ENCODE results near the gene BUD31. TPM values are rescaled to one million over a fixed set of nuclear protein-coding genes. Genes with fewer than 3 reads are reported as not detected.

Gene BUD31
- total RNA-seq, 2 donors from 2014 or later, result 96.1 to 138 TPM

DNA sequence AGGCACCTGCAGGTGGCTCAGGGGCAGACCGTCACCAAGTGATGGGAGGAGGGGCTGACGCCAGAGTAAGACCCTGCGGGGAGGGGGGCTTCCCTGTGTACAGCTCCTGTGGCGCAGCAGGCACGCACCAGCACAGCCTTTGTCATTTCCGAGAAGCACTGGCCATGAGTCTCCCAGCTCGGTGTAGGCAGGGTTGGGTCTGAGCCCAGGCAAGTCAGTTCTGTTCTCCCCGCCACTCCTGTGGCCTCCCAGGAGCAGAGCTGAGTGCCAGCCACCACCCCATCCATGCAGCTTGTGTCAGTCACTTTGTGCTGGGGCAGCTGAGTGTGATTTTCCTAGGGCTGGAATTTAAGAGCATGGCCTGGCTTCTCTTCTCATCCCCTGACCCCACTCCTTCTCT, 43.2 kb downstream of the BUD31 start:
- no peaks in the 10 kb centered on the region for H3K9me3 Mint-ChIP-seq
- no peak overlapping the region for H3K27ac Mint-ChIP-seq
- ATAC-seq (replicated peaks), result no peak
- no peaks in the 10 kb centered on the region for H3K27me3 Mint-ChIP-seq
- peaks cover 83% of the 10 kb centered on the region for H3K36me3 Mint-ChIP-seq (ENCODE audit: low read depth)
- H3K4me1 Mint-ChIP-seq, result no peaks in the 10 kb centered on the region
- no peak overlapping the region for H3K4me3 Mint-ChIP-seq

- Mint-ChIP-seq H3K27ac (no peak overlapping the region), H3K9me3 (no peaks in the 10 kb centered on the region), H3K4me3 (no peak overlapping the region), H3K36me3 (ENCODE audit: low read depth) (peaks cover 83% of the 10 kb centered on the region), H3K4me1 (no peaks in the 10 kb centered on the region), H3K27me3 (no peaks in the 10 kb centered on the region)
- ATAC-seq (replicated peaks), result no peak
Measured at GRCh38 chr7:99452541-99452940, 43.8 kb downstream of the BUD31 start.

GRCh38 chr7:99453105-99453504, 44.3 kb downstream of the BUD31 start:
- peaks cover 82% of the 10 kb centered on the region for H3K36me3 Mint-ChIP-seq (ENCODE audit: low read depth)
- H3K4me1 Mint-ChIP-seq, result no peaks in the 10 kb centered on the region
- no peak overlapping the region for H3K27ac Mint-ChIP-seq
- no peak overlapping the region for H3K4me3 Mint-ChIP-seq
- H3K27me3 Mint-ChIP-seq, result no peaks in the 10 kb centered on the region
- no peak for ATAC-seq (replicated peaks)
- H3K9me3 Mint-ChIP-seq, result no peaks in the 10 kb centered on the region

- peaks cover 11% of the 10 kb centered on the region for H3K4me1 Mint-ChIP-seq
- H3K27ac Mint-ChIP-seq, result no peak overlapping the region
- no peaks in the 10 kb centered on the region for H3K9me3 Mint-ChIP-seq
- H3K36me3 Mint-ChIP-seq (ENCODE audit: low read depth), result peaks cover 86% of the 10 kb centered on the region
- no peaks in the 10 kb centered on the region for H3K27me3 Mint-ChIP-seq
- no peak for ATAC-seq (replicated peaks)
- no peak overlapping the region for H3K4me3 Mint-ChIP-seq
Measured at GRCh38 chr7:99455874-99456273, 47.1 kb downstream of the BUD31 start.

DNA sequence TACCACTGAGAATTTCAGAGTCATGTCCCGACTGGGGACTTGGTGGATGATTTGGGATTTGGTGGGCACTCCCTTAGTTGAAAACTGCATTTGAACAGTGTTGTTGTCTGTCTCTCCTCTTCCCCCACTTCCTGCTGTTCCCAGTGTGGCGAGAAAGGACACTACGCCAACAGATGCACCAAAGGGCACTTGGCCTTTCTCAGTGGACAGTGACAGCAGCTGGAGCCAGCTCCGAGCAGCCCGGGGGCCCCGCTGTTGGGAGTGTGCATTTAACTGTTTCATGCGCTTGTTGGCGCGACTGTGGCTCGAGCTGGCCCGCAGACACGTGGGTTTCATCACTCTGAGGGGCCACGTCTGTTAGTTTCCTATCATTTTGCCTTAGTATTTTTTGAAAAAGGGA, 47.5 kb downstream of the BUD31 start:
- ATAC-seq (replicated peaks), result no peak
- Mint-ChIP-seq H3K4me3 (no peak overlapping the region), H3K4me1 (peaks cover 11% of the 10 kb centered on the region), H3K27ac (no peak overlapping the region), H3K9me3 (no peaks in the 10 kb centered on the region), H3K36me3 (ENCODE audit: low read depth) (peaks cover 83% of the 10 kb centered on the region), H3K27me3 (no peaks in the 10 kb centered on the region)

DNA sequence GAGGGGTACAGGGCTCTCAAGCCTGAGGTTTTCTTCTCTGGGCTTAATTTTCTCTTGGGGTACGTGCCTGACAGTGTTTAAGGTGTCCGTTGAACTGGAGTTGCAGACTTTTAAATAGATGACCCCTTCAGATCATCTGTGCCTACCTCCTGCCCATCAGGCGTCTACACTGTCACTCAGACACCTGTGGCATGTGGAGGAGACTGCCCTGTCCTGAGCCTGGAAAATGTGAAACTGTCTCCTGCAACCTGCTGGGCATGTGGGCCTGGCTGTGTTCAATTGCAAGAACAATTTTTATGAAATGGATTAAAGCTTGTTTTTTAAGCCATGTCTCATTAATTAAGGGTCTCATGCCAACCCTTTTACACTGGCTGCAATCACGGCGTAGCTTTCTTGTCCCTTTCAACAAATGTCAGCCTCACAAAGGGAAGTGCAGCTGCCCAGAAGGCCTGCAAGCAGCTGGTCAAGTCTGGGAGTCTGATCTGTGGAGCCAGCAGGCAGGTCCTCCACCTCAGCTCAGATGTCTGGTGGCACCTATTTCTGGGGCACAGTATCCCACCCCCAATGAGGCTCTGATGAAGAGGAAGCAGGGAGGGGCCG, 48.4 kb downstream of the BUD31 start:
- H3K9me3 Mint-ChIP-seq, result no peaks in the 10 kb centered on the region
- no peak overlapping the region for H3K4me3 Mint-ChIP-seq
- H3K36me3 Mint-ChIP-seq (ENCODE audit: low read depth), result peaks cover 86% of the 10 kb centered on the region
- no peak for ATAC-seq (replicated peaks)
- no peak overlapping the region for H3K27ac Mint-ChIP-seq
- no peaks in the 10 kb centered on the region for H3K27me3 Mint-ChIP-seq
- peaks cover 11% of the 10 kb centered on the region for H3K4me1 Mint-ChIP-seq

DNA sequence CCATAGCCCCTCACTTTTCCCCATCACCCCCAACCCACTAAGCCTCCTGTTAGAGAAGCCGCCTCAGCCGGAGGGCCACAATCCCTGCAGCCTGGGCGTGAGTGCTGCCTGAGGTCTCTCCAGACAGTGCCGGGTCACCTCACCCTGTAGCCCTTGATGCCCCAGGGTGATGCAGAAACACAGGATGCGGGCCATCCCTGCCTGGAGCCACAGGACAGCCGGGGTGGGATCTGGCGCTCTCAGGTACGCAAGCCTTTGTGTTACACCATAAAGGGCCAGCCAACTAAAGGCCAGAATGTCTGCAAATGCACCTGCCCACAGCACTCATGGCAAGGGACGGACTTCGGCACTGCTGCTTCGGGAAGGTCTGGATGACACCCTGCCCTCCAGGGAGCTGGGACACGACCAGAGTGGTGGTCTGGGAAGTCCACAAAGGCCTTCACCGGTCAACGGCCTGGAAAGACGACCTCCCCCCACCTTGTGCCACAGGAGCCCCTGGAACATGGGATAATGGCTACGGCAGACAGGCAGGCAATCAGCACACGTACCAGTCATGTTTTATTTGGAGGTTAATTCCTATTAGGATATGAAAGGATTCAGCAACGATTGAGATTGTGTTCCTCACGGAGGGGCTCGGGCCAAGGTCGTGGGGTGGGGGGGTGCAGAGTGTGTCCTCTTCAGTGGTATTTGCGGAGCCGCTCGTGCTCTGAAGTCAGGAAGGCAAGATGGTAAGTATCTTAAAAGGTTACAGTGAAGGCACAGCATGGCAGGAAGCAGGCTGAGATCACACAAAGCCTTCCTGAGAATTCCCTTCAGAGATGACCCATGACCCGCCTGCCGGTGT, 49.1 kb downstream of the BUD31 start:
- H3K4me3 Mint-ChIP-seq, result no peak overlapping the region
- H3K9me3 Mint-ChIP-seq, result no peaks in the 10 kb centered on the region
- no peak for ATAC-seq (replicated peaks)
- H3K36me3 Mint-ChIP-seq (ENCODE audit: low read depth), result peaks cover 86% of the 10 kb centered on the region
- H3K4me1 Mint-ChIP-seq, result peaks cover 11% of the 10 kb centered on the region
- H3K27me3 Mint-ChIP-seq, result no peaks in the 10 kb centered on the region
- no peak overlapping the region for H3K27ac Mint-ChIP-seq

- Mint-ChIP-seq H3K36me3 (ENCODE audit: low read depth) (peaks cover 86% of the 10 kb centered on the region), H3K9me3 (no peaks in the 10 kb centered on the region), H3K27ac (peak overlapping the region; percentile 42), H3K4me3 (no peak overlapping the region), H3K4me1 (peaks cover 16% of the 10 kb centered on the region), H3K27me3 (no peaks in the 10 kb centered on the region)
- peak; percentile 52 for ATAC-seq (replicated peaks)
Measured at GRCh38 chr7:99459087-99459486, 50.3 kb downstream of the BUD31 start.

- H3K9me3 Mint-ChIP-seq, result no peaks in the 10 kb centered on the region
- H3K4me3 Mint-ChIP-seq, result no peak overlapping the region
- peaks cover 88% of the 10 kb centered on the region for H3K36me3 Mint-ChIP-seq (ENCODE audit: low read depth)
- H3K27ac Mint-ChIP-seq, result peak overlapping the region; percentile 42
- H3K27me3 Mint-ChIP-seq, result no peaks in the 10 kb centered on the region
- ATAC-seq (replicated peaks), result no peak
- H3K4me1 Mint-ChIP-seq, result peaks cover 22% of the 10 kb centered on the region
Measured at GRCh38 chr7:99460651-99461050, 51.9 kb downstream of the BUD31 start.

DNA sequence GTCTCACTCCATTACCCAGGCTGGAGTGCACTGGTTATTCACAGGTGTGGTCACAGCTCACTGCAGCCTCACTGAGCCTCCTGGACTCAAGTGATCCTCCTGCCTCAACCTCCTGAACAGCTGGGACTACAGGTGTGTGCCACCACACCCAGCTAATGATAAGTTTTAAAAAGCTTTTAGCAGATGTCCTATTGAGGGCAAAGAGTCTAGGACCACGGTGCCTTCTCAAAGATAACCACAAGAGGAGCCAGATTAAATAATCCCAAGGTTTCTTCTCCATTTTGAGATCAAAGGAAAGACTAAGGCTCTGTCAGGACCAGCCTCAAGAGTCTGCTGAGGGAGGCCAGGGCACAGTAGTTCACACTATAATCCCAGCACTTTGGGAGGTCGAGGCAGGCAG, 52.5 kb downstream of the BUD31 start:
- H3K27ac Mint-ChIP-seq, result no peak overlapping the region
- no peaks in the 10 kb centered on the region for H3K9me3 Mint-ChIP-seq
- H3K36me3 Mint-ChIP-seq (ENCODE audit: low read depth), result peaks cover 91% of the 10 kb centered on the region
- peaks cover 27% of the 10 kb centered on the region for H3K4me1 Mint-ChIP-seq
- no peaks in the 10 kb centered on the region for H3K27me3 Mint-ChIP-seq
- ATAC-seq (replicated peaks), result no peak
- H3K4me3 Mint-ChIP-seq, result no peak overlapping the region

DNA sequence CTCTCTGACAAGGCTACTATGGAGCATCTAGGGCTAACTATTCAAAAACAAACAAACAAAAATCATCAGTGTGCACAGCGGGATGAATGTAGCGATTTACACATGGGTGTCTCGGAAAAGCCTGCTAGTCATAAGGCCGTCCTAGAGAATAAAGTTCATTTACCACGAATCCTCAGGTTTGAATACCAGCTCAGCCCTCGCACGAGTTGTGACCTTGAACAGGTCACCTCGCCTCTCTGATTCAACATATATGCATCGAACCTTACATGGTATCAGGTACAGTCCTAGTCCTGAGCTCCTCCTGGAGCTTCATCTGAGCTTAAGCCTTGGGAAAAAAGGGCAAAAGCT, 56.6 kb downstream of the BUD31 start:
- peaks cover 50% of the 10 kb centered on the region for H3K36me3 Mint-ChIP-seq (ENCODE audit: low read depth)
- peaks cover 21% of the 10 kb centered on the region for H3K4me1 Mint-ChIP-seq
- no peaks in the 10 kb centered on the region for H3K27me3 Mint-ChIP-seq
- peak; percentile 15 for ATAC-seq (replicated peaks)
- peak overlapping the region; percentile 95 for H3K4me3 Mint-ChIP-seq
- H3K9me3 Mint-ChIP-seq, result no peaks in the 10 kb centered on the region
- peak overlapping the region; percentile 98 for H3K27ac Mint-ChIP-seq

DNA sequence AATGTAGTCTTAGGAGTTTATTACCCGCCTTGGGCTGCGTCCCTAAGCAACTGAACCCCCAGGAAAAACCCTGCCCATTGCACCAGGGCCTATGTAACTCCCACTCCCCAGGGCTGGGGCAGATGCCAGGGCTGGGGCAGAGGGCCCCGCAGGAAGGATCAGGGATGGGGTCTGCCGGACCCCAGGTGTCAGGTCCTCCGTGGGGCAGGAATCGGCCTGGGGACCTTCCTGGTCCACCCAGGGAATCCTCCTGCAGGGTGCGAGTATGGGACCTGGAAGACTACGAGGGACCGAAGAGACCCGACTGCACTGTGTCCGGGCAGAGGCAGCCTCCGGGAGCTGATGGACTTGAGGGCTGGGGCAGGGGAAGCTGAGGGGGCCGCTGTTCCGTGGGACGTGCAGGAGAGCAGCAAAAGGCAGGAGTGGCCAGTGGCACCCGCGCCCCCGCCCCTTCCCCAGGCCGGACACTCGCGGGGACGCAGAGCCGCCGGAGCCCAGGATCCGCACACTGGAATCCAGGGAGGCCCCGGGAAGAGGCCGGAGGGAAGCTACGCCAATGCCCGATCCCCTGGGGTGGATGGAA, 59.7 kb downstream of the BUD31 start:
- Mint-ChIP-seq H3K36me3 (ENCODE audit: low read depth) (peaks cover 42% of the 10 kb centered on the region), H3K4me3 (no peak overlapping the region), H3K4me1 (peaks cover 20% of the 10 kb centered on the region), H3K27me3 (no peaks in the 10 kb centered on the region), H3K9me3 (no peaks in the 10 kb centered on the region), H3K27ac (no peak overlapping the region)
- ATAC-seq (replicated peaks), result no peak
